Muscle layer of duodenum (tissue), 2 donors: Measurements from ENCODE around the gene FGGY.

Experiments
- H3K27ac ChIP-seq: one replicate; pipeline ENCODE4 v1.7.0; 2013; ENCODE audit warnings: mild to moderate bottlenecking, low read length
- H3K27me3 ChIP-seq: one replicate; pipeline ENCODE4 v1.7.0; 2013; ENCODE audit warnings: low read depth, mild to moderate bottlenecking, control low read depth, low read length
- H3K36me3 ChIP-seq, 2 donors: one replicate each; pipeline ENCODE4 v1.7.0; 2013; ENCODE audit warnings: low read length in 2 of 2, control low read depth in 1 of 2, mild to moderate bottlenecking in 1 of 2; ENCODE audit not compliant: insufficient read depth in 2 of 2, control insufficient read depth in 1 of 2
- H3K4me1 ChIP-seq, 2 donors: one replicate each; pipeline ENCODE4 v1.7.0; 2013; ENCODE audit warnings: low read length in 2 of 2, mild to moderate bottlenecking in 2 of 2, control low read depth in 1 of 2, moderate library complexity in 1 of 2; ENCODE audit not compliant: insufficient read depth in 2 of 2, control insufficient read depth in 1 of 2
- H3K4me3 ChIP-seq, 2 donors: one replicate each; pipeline ENCODE4 v1.7.0; 2013; ENCODE audit warnings: low read length in 2 of 2, low read depth in 1 of 2, mild to moderate bottlenecking in 1 of 2
- H3K9me3 ChIP-seq, 2 donors: one replicate each; pipeline ENCODE4 v1.7.0; 2013; ENCODE audit warnings: low read length in 2 of 2, control low read depth in 1 of 2, mild to moderate bottlenecking in 1 of 2; ENCODE audit not compliant: control insufficient read depth in 1 of 2
- donor health status: healthy.

FGGY gene

GRCh38 chr1:59696421-59697115 lies 399.7 kb downstream of the FGGY start:
- no peaks in the 10 kb centered on the region for H3K27me3 ChIP-seq
- no peak overlapping the region for H3K27ac ChIP-seq
- H3K36me3 ChIP-seq: no peaks in the 10 kb centered on the region
- H3K4me3 ChIP-seq: no peak overlapping the region
- no peaks in the 10 kb centered on the region for H3K9me3 ChIP-seq
- peaks cover 0 to 14% of the 10 kb centered on the region in 2 donors for H3K4me1 ChIP-seq

DNA sequence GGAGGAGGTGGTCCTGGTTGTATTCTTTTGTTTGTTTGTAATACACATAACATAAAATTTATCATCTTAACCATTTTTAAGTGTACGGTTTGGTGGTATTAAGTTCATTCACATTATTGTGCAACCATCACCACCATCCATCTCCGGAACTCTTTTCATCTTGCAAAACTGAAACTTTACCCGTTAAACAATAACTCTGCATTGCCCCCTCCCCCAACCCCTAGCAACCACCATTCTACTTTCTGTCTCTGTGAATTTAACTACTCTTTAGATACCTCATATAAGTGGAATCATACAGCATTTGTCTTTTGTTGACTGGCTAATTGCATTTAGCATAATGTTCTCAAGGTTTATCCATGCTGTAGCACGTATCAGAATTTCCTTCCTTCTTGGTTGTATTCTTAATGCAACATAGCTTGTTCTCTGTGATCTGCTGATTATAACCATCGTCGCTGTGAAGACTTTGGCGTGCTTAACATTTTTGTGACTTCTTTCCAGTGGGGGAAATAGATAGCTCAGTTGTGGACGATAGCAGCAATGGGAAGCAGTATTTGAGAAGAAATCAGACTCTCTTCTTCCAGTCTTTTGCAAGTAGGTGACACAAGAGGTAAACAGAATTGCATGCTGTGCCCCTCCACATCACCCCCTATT lies 400.4 kb downstream of the FGGY start:
- H3K27ac ChIP-seq: peak overlapping the region; percentile 1
- H3K27me3 ChIP-seq: no peaks in the 10 kb centered on the region
- peaks cover 0 to 10% of the 10 kb centered on the region in 2 donors for H3K4me1 ChIP-seq
- H3K9me3 ChIP-seq: no peaks in the 10 kb centered on the region
- H3K4me3 ChIP-seq: no peak overlapping the region
- no peaks in the 10 kb centered on the region for H3K36me3 ChIP-seq

GRCh38 chr1:59698386-59698785 lies 401.5 kb downstream of the FGGY start:
- Histone ChIP-seq H3K9me3 (no peaks in the 10 kb centered on the region), H3K27ac (peak overlapping the region; percentile 6), H3K4me1 (peaks cover 0 to 13% of the 10 kb centered on the region in 2 donors), H3K27me3 (no peaks in the 10 kb centered on the region), H3K4me3 (no peak overlapping the region), H3K36me3 (no peaks in the 10 kb centered on the region)

DNA sequence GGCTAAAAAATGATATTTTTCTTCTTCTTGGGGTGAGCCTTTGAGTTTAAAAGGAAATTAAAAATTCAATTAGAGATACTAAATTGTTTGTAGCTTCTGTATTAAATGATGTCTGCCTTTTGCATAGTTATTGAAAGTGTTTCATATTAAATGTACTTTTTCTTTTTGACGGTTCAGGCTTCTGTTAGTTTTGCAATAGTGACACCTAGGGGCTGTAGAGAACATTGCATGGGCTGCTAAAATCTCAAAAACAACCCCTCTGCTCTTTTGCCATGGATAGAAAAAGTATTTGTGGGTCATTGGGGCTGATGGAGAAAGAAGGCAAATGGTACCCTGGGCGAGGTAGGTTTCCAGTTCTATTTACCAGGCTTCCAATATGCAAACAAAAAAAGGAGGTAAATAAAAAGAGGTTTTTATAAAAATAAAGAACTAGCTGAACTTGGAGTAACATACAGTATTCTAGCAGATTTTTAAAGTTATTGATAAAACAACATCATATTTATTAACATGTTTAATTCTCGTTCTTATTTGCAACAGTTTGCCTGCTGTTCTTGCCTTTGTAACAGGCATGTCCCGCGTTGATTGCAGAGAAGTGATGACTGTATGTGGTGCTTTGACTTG lies 402.4 kb downstream of the FGGY start:
- H3K4me1 ChIP-seq: peaks cover 0 to 21% of the 10 kb centered on the region in 2 donors
- H3K9me3 ChIP-seq: no peaks in the 10 kb centered on the region
- H3K27ac ChIP-seq: peak overlapping the region; percentile 6
- no peak overlapping the region for H3K4me3 ChIP-seq
- no peaks in the 10 kb centered on the region for H3K27me3 ChIP-seq
- H3K36me3 ChIP-seq: no peaks in the 10 kb centered on the region

DNA sequence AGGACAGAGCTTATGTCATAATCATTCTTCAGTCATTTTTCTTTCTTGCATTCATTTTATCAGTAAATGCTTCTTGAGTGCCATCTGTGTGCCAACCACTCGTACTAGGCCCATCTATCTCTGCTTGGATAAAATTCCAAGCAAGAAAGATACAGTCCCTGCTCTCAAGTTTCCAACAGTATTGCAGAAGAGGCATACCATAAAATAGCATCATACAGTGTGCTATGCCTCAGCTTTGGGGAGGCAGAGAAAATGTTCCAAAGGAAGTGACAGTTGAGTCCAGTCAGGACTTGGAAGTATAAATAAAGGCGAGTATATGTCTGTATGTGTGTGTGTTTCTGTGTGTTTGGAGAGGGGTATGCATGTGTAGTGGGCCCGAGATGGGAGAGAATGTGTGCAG lies 404.5 kb downstream of the FGGY start:
- H3K36me3 ChIP-seq: no peaks in the 10 kb centered on the region
- no peak overlapping the region for H3K27ac ChIP-seq
- no peak overlapping the region for H3K4me3 ChIP-seq
- H3K4me1 ChIP-seq: peaks cover 0 to 36% of the 10 kb centered on the region in 2 donors
- H3K27me3 ChIP-seq: no peaks in the 10 kb centered on the region
- no peaks in the 10 kb centered on the region for H3K9me3 ChIP-seq

GRCh38 chr1:59703226-59703917 lies 406.5 kb downstream of the FGGY start:
- Histone ChIP-seq H3K4me3 (no peak overlapping the region), H3K27me3 (no peaks in the 10 kb centered on the region), H3K36me3 (no peaks in the 10 kb centered on the region), H3K4me1 (peaks cover 0 to 43% of the 10 kb centered on the region in 2 donors), H3K27ac (peak overlapping the region; percentile 16), H3K9me3 (no peaks in the 10 kb centered on the region)

GRCh38 chr1:59703918-59704378 lies 407.1 kb downstream of the FGGY start:
- no peak overlapping the region for H3K4me3 ChIP-seq
- no peaks in the 10 kb centered on the region for H3K27me3 ChIP-seq
- peak overlapping the region; percentile 16 for H3K27ac ChIP-seq
- H3K9me3 ChIP-seq: no peaks in the 10 kb centered on the region
- H3K4me1 ChIP-seq: peaks cover 0 to 38% of the 10 kb centered on the region in 2 donors
- H3K36me3 ChIP-seq: no peaks in the 10 kb centered on the region

GRCh38 chr1:59704716-59705115 lies 407.8 kb downstream of the FGGY start:
- Histone ChIP-seq H3K27me3 (no peaks in the 10 kb centered on the region), H3K4me1 (peaks cover 0 to 35% of the 10 kb centered on the region in 2 donors), H3K36me3 (no peaks in the 10 kb centered on the region), H3K9me3 (no peaks in the 10 kb centered on the region), H3K4me3 (no peak overlapping the region), H3K27ac (peak overlapping the region; percentile 32)

GRCh38 chr1:59705466-59706302 lies 408.8 kb downstream of the FGGY start:
- no peak overlapping the region for H3K4me3 ChIP-seq
- H3K27ac ChIP-seq: peak overlapping the region; percentile 32
- no peaks in the 10 kb centered on the region for H3K36me3 ChIP-seq
- H3K27me3 ChIP-seq: no peaks in the 10 kb centered on the region
- peaks cover 0 to 35% of the 10 kb centered on the region in 2 donors for H3K4me1 ChIP-seq
- H3K9me3 ChIP-seq: no peaks in the 10 kb centered on the region

DNA sequence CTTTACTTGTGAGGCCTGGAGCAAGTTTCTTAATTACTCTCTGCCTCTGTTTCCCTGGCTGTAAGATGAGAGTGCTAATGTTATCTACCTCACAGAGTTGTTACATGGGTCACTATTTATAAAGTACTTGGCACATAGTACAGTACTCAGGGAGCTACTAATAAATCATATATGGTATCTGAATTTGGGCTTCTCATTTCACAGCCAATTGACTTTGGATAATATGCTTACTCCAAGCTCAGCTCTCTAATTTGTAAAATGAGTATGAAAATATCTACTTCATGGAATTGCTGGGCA lies 409.4 kb downstream of the FGGY start:
- H3K9me3 ChIP-seq: no peaks in the 10 kb centered on the region
- H3K4me1 ChIP-seq: peaks cover 0 to 35% of the 10 kb centered on the region in 2 donors
- H3K27me3 ChIP-seq: no peaks in the 10 kb centered on the region
- H3K4me3 ChIP-seq: no peak overlapping the region
- no peaks in the 10 kb centered on the region for H3K36me3 ChIP-seq
- H3K27ac ChIP-seq: peak overlapping the region; percentile 32
